OCI-LY7 (cell line): ENCODE data around the gene ZBTB40. TPM values are rescaled to one million over a fixed set of nuclear protein-coding genes. Genes with fewer than 3 reads are reported as not detected.

Experiments
- total RNA-seq, 2 experiments: library from RNA; depleted of rRNA in 1 of 2; stranded (reverse); fragments of >200 nt in 1 of 2; shearing (Covaris generic) in 1 of 2; gene quantifications; 2 replicates each; pipeline ENCODE4 v1.2.3, GENCODE V29; 2014 to 2022

Gene ZBTB40
- total RNA-seq, 2 experiments from 2014 or later = 16.6 to 17.3 TPM

Other genes starting within 250 kb of the ZBTB40 start
- gene EPHA8, start 111.6 kb downstream of the ZBTB40 start, total RNA-seq (2014; rRNA removed; shearing (Covaris generic)) = not detected in 2 replicates
- gene EPHA8, start 111.6 kb downstream of the ZBTB40 start, total RNA-seq (2022) = not detected in 2 replicates
- gene C1QA, start 184.8 kb downstream of the ZBTB40 start, total RNA-seq (2014; rRNA removed; shearing (Covaris generic)) = not detected in 2 replicates
- gene C1QA, start 184.8 kb downstream of the ZBTB40 start, total RNA-seq (2022) = not detected in 2 replicates
- gene C1QC, start 191.8 kb downstream of the ZBTB40 start, total RNA-seq (2014; rRNA removed; shearing (Covaris generic)) = not detected in 2 replicates
- not detected in 2 replicates for gene C1QC, start 191.8 kb downstream of the ZBTB40 start, total RNA-seq (2022)
- gene C1QB, start 201.4 kb downstream of the ZBTB40 start, total RNA-seq (2014; rRNA removed; shearing (Covaris generic)) = not detected in 2 replicates
- not detected in 2 replicates for gene C1QB, start 201.4 kb downstream of the ZBTB40 start, total RNA-seq (2022)